GM11168 (cell line): ENCODE measurements around the gene GNAS.
"Not testable (repeated sequence)": the region's sequence is repeated elsewhere in the genome, so short reads cannot be mapped to it uniquely, and the experiment has no call there.

Source experiments
- in situ Hi-C: fragments of 300-500 bp; cut with MboI; formaldehyde crosslinking; loops from one replicate; pipeline ENCODE4 v1.12.0; 2022; ENCODE audit warnings: low sequenced_read_pairs; ENCODE audit not compliant: unreplicated experiment

The GNAS gene

GRCh38 chr20:58852543-58853271 lies at the start of gene GNAS:
TSS of gene GNAS (plus strand) at chr20:58852716.
- in situ Hi-C loops: loop anchor here (25.0 kb wide), 2 partner anchors 615 to 635 kb away; partner anchors contain the start of gene ANKRD60

GRCh38 chr20:58803533-58803932 lies 49.0 kb upstream of the GNAS start:
- in situ Hi-C loops: no loop called here

- in situ Hi-C loops: no loop called here
Observed at GRCh38 chr20:58807801-58808200, 44.7 kb upstream of the GNAS start.

DNA sequence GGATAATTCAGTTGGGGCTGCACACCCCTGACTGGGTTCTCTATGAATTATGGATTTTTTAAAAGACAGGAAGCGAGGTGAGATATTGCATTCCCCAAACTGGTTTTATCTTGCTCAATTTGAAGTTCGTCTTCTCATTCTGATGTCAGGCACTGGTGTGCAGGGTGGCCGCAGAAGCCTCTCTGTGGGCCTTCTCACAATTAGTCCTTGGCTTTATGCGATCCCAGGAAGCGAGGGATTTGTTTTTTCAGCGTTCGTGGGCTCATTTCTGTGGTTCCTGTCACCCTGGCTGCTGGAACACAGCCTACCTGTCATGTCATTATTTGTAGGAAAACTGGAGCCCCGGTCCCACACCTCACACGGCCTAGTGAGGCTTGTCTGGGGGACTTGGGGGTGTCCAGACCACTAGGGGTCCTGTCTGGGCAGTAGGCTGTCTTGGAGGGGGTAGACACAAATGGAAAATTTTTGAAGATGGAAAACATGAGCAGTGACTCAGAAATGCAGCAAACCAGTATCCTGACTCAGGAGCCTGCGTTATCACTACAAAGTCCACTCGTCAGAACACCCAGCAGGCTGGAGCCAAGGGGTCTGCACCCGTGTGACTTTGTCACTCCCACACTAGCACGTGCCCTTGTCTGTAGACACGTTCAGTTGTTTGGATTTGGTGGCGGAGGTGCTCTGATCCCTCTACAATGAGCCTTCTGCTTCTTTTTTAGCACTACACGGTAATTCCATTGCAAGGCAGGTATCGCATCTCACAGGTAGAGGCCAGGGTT lies 44.1 kb upstream of the GNAS start:
- in situ Hi-C loops: no loop called here

DNA sequence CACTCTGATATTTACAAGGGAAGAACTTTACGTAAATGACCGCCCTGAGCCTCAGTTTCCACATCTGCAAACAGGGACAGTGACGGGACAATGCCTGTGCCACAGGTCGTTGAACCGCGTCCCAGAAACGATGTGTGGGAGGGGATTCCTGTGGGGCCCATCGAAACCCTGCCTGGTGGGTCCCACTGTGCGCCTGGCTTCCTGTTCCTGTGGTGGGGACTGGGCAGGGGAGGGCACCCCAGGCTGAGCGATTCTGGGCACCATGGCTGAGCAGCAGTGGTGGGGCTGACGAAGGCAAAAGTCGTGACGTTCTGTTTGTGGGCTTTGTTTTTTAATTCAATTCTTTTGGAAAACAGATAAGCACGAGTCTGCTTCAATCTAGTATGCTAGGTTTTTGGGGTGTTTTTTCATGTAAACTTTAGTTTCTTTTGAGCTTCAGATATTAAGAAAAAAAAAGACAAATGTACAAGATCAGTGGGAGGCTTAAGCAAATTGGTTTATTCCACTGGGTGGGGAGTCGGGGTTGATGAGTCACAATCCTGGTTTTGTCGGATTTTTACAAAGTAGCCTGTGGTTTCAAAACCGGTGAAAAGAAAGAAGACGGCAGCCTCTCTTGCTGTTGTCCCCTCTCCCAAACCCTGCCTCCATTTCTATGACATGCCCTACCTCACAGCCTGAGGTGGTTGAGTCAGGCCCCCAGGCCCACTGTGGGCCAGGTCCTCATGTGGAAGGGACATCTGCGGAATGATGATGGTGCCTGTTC lies 42.2 kb upstream of the GNAS start:
- in situ Hi-C loops: no loop called here

GRCh38 chr20:58810879-58811250 lies 41.7 kb upstream of the GNAS start:
- in situ Hi-C loops: no loop called here

DNA sequence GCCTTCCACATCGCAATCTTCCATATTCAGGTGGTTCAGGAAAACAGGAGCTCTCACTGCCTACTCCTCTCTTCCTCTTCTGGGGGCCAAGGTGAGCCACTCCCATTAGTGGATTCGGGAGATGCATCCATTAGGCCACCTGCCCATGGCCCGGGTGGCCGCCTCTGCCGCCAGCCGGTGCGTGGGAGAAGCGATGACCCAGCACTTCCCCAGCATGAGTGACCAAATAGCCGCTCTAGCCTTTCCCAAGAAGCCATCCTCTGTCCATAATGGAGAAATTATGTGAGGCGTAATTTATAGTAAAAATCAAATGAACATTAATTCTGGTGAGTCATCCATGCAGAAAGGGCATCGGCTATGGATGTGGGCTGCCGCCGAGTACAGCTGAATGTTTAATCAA lies 41.2 kb upstream of the GNAS start:
- in situ Hi-C loops: no loop called here

DNA sequence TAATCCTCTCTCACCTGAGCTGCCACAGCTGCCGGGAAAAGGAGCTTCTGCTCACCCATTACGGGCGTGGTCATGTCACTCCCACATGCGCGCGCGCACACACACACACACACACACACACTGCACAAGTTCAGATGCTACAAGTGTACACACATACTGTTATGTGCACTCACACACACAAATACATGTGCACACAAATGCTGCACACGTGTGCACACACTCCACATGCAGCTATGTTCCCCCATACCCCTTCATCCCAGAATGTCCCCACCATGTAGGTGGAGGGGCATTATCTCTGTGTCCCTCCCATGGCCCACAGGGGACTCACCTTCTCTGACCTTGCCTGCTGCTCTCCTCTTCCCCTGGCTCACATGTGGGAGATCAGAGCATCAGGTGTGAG lies 39.1 kb upstream of the GNAS start:
- in situ Hi-C loops: no loop called here

DNA sequence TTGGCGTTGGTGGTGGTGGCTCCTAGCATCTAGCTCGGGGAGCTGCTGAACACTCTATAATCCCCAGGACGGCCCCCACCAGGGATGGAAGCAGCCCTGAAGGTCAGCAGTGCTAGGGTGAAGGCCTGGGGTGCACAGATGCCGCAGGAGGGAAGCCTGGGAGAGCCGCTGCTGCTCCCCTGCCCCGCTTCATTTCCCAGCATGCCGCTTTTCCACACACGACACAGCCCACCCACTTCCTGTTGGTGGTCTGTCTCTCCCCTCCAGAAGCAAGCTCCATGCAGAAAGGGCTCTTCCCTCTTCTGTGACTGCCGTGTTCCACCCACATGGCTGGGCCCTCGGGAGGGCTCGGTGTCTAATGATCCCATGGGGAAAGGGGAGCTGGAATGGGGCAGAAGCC lies 37.1 kb upstream of the GNAS start:
- in situ Hi-C loops: no loop called here

- in situ Hi-C loops: no loop called here
Observed at GRCh38 chr20:58816051-58816450, 36.5 kb upstream of the GNAS start.

GRCh38 chr20:58816957-58817651 lies 35.4 kb upstream of the GNAS start:
- in situ Hi-C loops: no loop called here

GRCh38 chr20:58817748-58818147 lies 34.8 kb upstream of the GNAS start:
- in situ Hi-C loops: no loop called here

DNA sequence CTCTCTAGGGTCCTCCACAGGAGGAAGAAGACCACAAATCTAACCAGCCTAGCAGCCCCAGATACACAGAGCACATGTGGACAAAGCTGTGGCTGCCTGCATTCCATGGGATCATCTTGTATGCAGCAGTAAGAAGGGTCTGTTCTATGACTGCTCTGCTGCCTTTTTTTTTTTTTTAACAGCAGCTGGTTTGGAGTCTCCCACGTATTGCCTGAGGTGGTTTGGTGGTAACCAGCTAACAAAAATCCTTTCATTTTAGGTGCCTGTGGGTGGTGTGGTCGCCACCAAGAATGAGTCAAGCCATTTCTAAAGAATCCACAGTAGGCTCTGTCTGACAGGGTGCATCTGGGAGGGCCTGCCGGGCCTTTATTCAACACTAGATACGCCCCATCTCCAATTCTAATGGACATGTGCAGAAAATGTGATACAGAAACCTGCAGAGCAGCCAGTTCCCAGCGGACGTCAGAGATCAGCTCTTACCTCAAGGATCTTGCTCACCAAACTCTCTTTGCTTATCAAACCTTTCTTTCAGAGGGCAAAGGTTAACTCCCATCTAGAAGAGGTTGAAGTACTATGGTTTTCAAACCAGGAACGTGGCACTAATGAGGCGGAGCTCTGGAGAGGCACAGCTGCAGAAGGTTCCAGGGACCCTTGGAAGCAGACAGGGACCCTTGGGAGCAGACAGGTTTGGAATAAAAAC lies 33.8 kb upstream of the GNAS start:
- in situ Hi-C loops: no loop called here

DNA sequence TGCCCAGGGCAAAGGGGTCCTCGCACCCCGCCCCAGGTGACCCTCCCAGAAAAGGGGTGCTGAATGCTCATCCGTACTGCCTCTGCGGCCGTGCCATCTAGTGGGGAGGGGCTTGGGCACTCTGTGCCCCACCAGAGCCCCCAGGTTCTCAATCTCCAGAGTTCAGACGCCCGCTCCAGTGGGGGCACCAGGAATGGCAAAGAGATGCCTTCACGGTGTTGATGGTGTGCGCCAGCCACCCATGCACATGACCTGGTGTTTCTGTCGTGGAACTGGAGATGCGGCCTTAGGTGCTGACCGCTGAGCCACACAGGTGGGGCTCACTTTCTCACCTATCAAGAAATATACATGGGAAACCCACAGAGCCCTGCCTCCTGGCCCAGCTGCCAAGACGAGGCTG lies 32.6 kb upstream of the GNAS start:
- in situ Hi-C loops: no loop called here

- in situ Hi-C loops: not testable (repeated sequence)
Observed at GRCh38 chr20:58820515-58820914, 32.0 kb upstream of the GNAS start.

DNA sequence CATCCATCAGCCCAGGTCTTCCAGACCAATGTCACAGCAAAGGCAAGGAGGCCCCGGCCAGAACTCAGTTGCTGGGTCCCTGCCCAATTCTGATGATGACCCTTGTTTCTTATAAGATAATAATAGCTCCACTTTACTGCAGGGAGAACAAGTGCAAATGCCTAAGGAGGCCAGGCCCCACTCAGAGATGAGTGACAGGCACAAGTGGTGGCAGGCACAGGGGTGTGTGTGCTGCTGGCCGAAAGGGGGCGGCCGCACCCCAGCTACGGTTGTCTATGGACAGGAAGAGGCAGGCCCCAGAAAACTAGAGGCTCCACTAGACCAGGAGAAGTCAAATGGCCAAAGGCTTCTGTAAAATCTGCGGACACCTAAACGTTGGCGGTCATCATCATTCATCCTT lies 30.4 kb upstream of the GNAS start:
- in situ Hi-C loops: no loop called here

DNA sequence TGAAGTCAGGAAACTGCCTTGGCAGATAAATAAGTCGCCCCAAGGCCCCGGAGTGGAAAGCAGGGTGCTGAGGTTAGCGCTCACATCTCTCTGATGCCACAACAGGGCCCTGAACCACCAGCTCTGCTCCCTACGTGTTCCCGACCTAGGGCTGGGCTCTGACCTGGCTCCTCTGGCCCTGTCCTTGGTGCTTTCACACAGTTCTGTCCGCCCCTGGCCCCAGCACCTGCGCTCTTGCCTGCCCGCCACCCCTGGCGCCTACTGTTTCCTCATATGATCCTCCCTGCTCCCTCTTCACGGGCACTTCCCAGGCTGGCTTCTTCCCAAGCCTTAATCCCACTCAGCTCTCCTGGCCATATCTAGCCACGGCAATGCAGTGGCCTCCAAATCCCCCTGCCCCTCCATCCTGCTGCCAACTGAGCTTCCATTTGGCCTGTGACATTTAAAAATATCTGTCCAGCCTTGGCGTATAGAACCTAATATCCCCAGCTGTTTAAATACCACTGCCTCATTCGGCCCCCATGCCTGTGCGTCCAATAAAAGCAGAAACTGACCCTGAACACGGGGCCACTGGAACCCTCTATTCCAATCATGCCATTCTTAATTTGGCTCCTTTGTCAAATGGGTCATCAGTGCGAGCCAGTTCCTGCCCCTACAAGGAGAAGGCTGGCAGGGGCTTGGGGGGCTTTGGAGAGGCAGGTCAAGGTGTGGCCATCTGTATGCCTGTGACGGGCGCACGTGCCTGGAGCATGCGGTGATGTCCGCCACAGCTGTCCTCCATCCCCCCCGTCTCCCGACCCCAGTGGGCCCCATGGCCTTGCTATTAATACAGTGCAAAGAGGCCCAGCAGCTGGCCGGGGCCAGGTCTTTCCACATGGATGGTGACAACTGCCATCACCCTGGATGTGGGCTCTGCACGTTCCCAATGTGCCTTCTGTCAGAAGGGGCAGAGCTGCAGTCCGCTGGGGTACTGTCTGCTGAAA lies 29.5 kb upstream of the GNAS start:
- in situ Hi-C loops: no loop called here

DNA sequence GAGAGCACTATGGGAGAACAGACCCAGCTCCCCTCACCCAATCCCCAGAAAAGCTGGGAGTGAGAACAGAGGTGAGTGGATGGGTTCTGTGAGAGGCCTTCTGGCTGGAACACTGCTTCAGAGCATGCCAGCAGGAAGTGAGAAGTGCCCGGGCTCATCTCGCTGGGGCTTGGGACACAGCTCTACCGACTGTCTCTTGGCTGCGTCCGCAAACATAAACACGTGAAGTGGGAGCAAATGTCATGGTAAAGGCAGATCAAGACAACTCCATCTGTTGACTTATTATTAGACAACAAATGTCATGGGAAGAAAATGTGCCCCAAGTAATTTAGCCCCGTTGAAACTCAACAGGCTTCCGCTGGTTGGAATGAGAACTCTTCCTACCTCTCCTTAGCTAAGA lies 27.7 kb upstream of the GNAS start:
- in situ Hi-C loops: no loop called here

- in situ Hi-C loops: no loop called here
Observed at GRCh38 chr20:58825450-58825849, 27.1 kb upstream of the GNAS start.
